Smooth muscle cell (in vitro differentiated cells): ENCODE measurements around the gene RCSD1. TPM values are rescaled to one million over a fixed set of nuclear protein-coding genes. Genes with fewer than 3 reads are reported as not detected.

Experiments used
- DNase-seq: peaks from one replicate; lab custom pipeline; 2025; ENCODE audit not compliant: unreplicated experiment; lab: John Stamatoyannopoulos, UW
- H2AFZ ChIP-seq: fragments of 200-600 bp; sonication (generic); 2 replicates; pipeline ENCODE4 v1.6.0; 2016; ENCODE audit warnings: antibody characterized with exemption, low read depth, mild to moderate bottlenecking
- H3F3A ChIP-seq: fragments of 200-600 bp; sonication (generic); 2 replicates; pipeline ENCODE4 v1.6.0; 2017; ENCODE audit warnings: antibody characterized with exemption, low read depth
- H3K27ac ChIP-seq: fragments of 200-600 bp; sonication (generic); 2 replicates; pipeline ENCODE4 v1.5.1; 2016; ENCODE audit warnings: low read depth, mild to moderate bottlenecking
- H3K27me3 ChIP-seq: fragments of 200-600 bp; sonication (generic); 2 replicates; pipeline ENCODE4 v1.6.1; 2016; ENCODE audit warnings: low read depth, mild to moderate bottlenecking
- H3K36me3 ChIP-seq: fragments of 200-600 bp; sonication (generic); 2 replicates; pipeline ENCODE4 v1.5.1; 2016; ENCODE audit warnings: low read depth
- H3K4me1 ChIP-seq: fragments of 200-600 bp; sonication (generic); 2 replicates; pipeline ENCODE4 v1.5.1; 2016; ENCODE audit warnings: low read depth
- H3K4me2 ChIP-seq: fragments of 200-600 bp; sonication (generic); 2 replicates; pipeline ENCODE4 v1.6.0; 2016; ENCODE audit warnings: mild to moderate bottlenecking
- H3K4me3 ChIP-seq: fragments of 200-600 bp; sonication (generic); 2 replicates; pipeline ENCODE4 v1.5.1; 2016; ENCODE audit warnings: mild to moderate bottlenecking
- H3K79me2 ChIP-seq: fragments of 200-600 bp; sonication (generic); 2 replicates; pipeline ENCODE4 v1.6.0; 2016; ENCODE audit warnings: low read depth, mild to moderate bottlenecking
- H3K9ac ChIP-seq: fragments of 200-600 bp; sonication (generic); 2 replicates; pipeline ENCODE4 v1.6.0; 2016; ENCODE audit warnings: low read depth
- H3K9me3 ChIP-seq: fragments of 200-600 bp; sonication (generic); replicated peaks from 2 replicates; pipeline ENCODE4 v1.5.1; 2016; ENCODE audit warnings: low read depth
- H4K20me1 ChIP-seq: fragments of 200-600 bp; sonication (generic); 2 replicates; pipeline ENCODE4 v1.6.0; 2016; ENCODE audit warnings: low read depth
- WGBS: methylation state at CpG from one replicate; pipeline ENCODE4 v1.1.7; 2016; ENCODE audit warnings: low lambda C conversion rate; 5-methylcytosine and 5-hydroxymethylcytosine counted together
- polyA plus RNA-seq: library from polyadenylated mRNA; unstranded; fragments of >200 nt; fragmentation: Nextera tagmentation; extraction: Ambion mirVana; gene quantifications from 2 replicates; pipeline ENCODE4 v1.2.1, GENCODE V29; 2016
- total RNA-seq: library from RNA; depleted of rRNA; stranded (reverse); fragments of >200 nt; gene quantifications from 2 replicates; pipeline ENCODE4 v1.2.3, GENCODE V29; 2014
- TF ChIP-seq, protein P1 (sequence below): fragments of 200-600 bp; sonication (generic); IDR thresholded peaks from 2 replicates; pipeline ENCODE4 v1.5.1; 2017; ENCODE audit warnings: borderline replicate concordance, mild to moderate bottlenecking, antibody characterized with exemption; ENCODE audit not compliant: insufficient read depth, poor library complexity, severe bottlenecking

The RCSD1 gene
- total and polyA plus RNA-seq, 2 experiments from 2014 or later, result 0.40 TPM; not detected in 1

GRCh38 chr1:167641786-167642500 lies 11.9 kb downstream of the RCSD1 start:
- WGBS, result 76% methylated on average over 7 of the region's 7 CpGs
- H3K9me3 ChIP-seq, result no peaks in the 10 kb centered on the region
- H3K79me2 ChIP-seq, result no peaks in the 10 kb centered on the region
- H3K9ac ChIP-seq, result no peak overlapping the region
- H3K4me2 ChIP-seq, result no peak overlapping the region
- no peak for DNase-seq
- TF ChIP-seq, protein P1, sequence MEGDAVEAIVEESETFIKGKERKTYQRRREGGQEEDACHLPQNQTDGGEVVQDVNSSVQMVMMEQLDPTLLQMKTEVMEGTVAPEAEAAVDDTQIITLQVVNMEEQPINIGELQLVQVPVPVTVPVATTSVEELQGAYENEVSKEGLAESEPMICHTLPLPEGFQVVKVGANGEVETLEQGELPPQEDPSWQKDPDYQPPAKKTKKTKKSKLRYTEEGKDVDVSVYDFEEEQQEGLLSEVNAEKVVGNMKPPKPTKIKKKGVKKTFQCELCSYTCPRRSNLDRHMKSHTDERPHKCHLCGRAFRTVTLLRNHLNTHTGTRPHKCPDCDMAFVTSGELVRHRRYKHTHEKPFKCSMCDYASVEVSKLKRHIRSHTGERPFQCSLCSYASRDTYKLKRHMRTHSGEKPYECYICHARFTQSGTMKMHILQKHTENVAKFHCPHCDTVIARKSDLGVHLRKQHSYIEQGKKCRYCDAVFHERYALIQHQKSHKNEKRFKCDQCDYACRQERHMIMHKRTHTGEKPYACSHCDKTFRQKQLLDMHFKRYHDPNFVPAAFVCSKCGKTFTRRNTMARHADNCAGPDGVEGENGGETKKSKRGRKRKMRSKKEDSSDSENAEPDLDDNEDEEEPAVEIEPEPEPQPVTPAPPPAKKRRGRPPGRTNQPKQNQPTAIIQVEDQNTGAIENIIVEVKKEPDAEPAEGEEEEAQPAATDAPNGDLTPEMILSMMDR, result no peak
- H3K27me3 ChIP-seq, result no peaks in the 10 kb centered on the region
- no peak overlapping the region for H2AFZ ChIP-seq
- H3F3A ChIP-seq, result no peaks in the 10 kb centered on the region
- no peaks in the 10 kb centered on the region for H4K20me1 ChIP-seq
- no peak overlapping the region for H3K4me3 ChIP-seq
- H3K4me1 ChIP-seq, result no peaks in the 10 kb centered on the region
- no peak overlapping the region for H3K27ac ChIP-seq
- H3K36me3 ChIP-seq, result no peaks in the 10 kb centered on the region

DNA sequence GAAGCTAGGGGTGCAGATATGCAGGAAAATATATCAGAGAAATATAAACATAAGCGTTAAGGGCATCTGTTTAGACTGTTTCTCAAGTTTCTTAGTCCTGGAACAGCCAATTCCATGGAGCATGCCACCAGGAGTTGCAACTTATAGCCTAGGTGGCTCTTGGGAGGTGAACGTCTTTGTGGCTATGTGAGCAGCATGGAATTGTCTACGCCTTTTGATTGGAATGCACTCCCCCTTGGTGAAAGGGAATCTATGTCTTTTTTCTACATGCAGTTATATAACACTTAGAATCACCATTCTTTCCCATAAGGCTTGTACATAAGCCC lies 12.4 kb downstream of the RCSD1 start:
- Histone ChIP-seq H3K27ac (no peak overlapping the region), H4K20me1 (no peaks in the 10 kb centered on the region), H3K27me3 (no peaks in the 10 kb centered on the region), H3K9me3 (no peaks in the 10 kb centered on the region), H3K36me3 (no peaks in the 10 kb centered on the region), H3K79me2 (no peaks in the 10 kb centered on the region), H3K4me2 (no peak overlapping the region), H3F3A (no peaks in the 10 kb centered on the region), H3K9ac (no peak overlapping the region), H2AFZ (no peak overlapping the region), H3K4me3 (no peak overlapping the region), H3K4me1 (no peaks in the 10 kb centered on the region)
- 94% methylated on average over 3 of the region's 3 CpGs for WGBS
- TF ChIP-seq, protein P1, result no peak
- no peak for DNase-seq

- TF ChIP-seq, protein P1, result no peak
- no peak overlapping the region for H2AFZ ChIP-seq
- no peaks in the 10 kb centered on the region for H3K36me3 ChIP-seq
- no peaks in the 10 kb centered on the region for H3K9me3 ChIP-seq
- no peak overlapping the region for H3K4me2 ChIP-seq
- H3K4me3 ChIP-seq, result no peak overlapping the region
- no peak overlapping the region for H3K9ac ChIP-seq
- H3K27ac ChIP-seq, result no peak overlapping the region
- WGBS, result 81% methylated on average over 3 of the region's 3 CpGs
- no peaks in the 10 kb centered on the region for H3K4me1 ChIP-seq
- H3F3A ChIP-seq, result no peaks in the 10 kb centered on the region
- DNase-seq, result no peak
- H4K20me1 ChIP-seq, result no peaks in the 10 kb centered on the region
- H3K79me2 ChIP-seq, result no peaks in the 10 kb centered on the region
- no peaks in the 10 kb centered on the region for H3K27me3 ChIP-seq
These were observed 13.4 kb downstream of the RCSD1 start for GRCh38 chr1:167643441-167643840.

GRCh38 chr1:167644551-167644950 lies 14.5 kb downstream of the RCSD1 start:
- no peak overlapping the region for H3K4me3 ChIP-seq
- H3K9me3 ChIP-seq, result no peaks in the 10 kb centered on the region
- H3K36me3 ChIP-seq, result no peaks in the 10 kb centered on the region
- 83% methylated on average over 4 of the region's 4 CpGs for WGBS
- H3K27me3 ChIP-seq, result no peaks in the 10 kb centered on the region
- H3K4me2 ChIP-seq, result no peak overlapping the region
- no peaks in the 10 kb centered on the region for H3K4me1 ChIP-seq
- H3K9ac ChIP-seq, result no peak overlapping the region
- no peaks in the 10 kb centered on the region for H3F3A ChIP-seq
- H4K20me1 ChIP-seq, result no peaks in the 10 kb centered on the region
- no peak overlapping the region for H2AFZ ChIP-seq
- TF ChIP-seq, protein P1, result no peak
- no peak for DNase-seq
- H3K27ac ChIP-seq, result no peak overlapping the region
- H3K79me2 ChIP-seq, result no peaks in the 10 kb centered on the region
